ENCODE results near the gene SLC25A22. TPM values are rescaled to one million over a fixed set of nuclear protein-coding genes. Genes with fewer than 3 reads are reported as not detected.

Gene SLC25A22
- total and polyA plus RNA-seq, 4 donors: 10.6 to 38.2 (median 27.5) TPM

- H3K27me3 ChIP-seq (ENCODE audit: control insufficient read depth in 3 of 3, insufficient read depth in 3 of 3, low read length in 2 of 3): no peaks in the 10 kb centered on the region
- peaks cover 0 to 25% (median 14%) of the 10 kb centered on the region in 4 donors for H3K36me3 ChIP-seq (ENCODE audit: control insufficient read depth in 4 of 4, insufficient read depth in 4 of 4, low read length in 4 of 4)
- TF ChIP-seq CTCF (IDR thresholded peaks at IDR 0.05; ENCODE audit: control extremely low read depth, extremely low read depth): no peak
- ATAC-seq (ENCODE audit: insufficient read depth, low FRiP score) (no peak), DNase-seq (no peak)
- H3K4me3 ChIP-seq: peak overlapping the region; percentile 98
- 0% methylated on average over 45 to 55 of the region's 55 CpGs for WGBS, 2 donors
- H3K27ac ChIP-seq (ENCODE audit: low read depth in 1 of 2, low read length in 1 of 2): peak overlapping the region; percentile 94 to 97
- peaks cover 5 to 23% (median 9%) of the 10 kb centered on the region in 5 donors for H3K4me1 ChIP-seq (ENCODE audit: control insufficient read depth in 5 of 5, insufficient read depth in 5 of 5, low read length in 5 of 5)
- peak overlapping the region; percentile 61 to 86 for H3K9ac ChIP-seq (ENCODE audit: insufficient read depth in 1 of 2, low read length in 2 of 2)
- no peaks in the 10 kb centered on the region for H3K9me3 ChIP-seq (ENCODE audit: control insufficient read depth in 4 of 4, insufficient read depth in 3 of 4, low read length in 3 of 4)
Measured at GRCh38 chr11:810040-810567, 12.0 kb upstream of the SLC25A22 start.

- no peaks in the 10 kb centered on the region for H3K27me3 ChIP-seq (ENCODE audit: control insufficient read depth in 3 of 3, insufficient read depth in 3 of 3, low read length in 2 of 3)
- H3K27ac ChIP-seq (ENCODE audit: low read depth in 1 of 2, low read length in 1 of 2): peak within 1 kb of the TSS; percentile 94 to 97
- WGBS, 2 donors: 0% methylated on average over 57 to 81 of the region's 81 CpGs
- TF ChIP-seq CTCF (IDR thresholded peaks at IDR 0.05; ENCODE audit: control extremely low read depth, extremely low read depth): no peak
- peak; percentile 91 for ATAC-seq (ENCODE audit: insufficient read depth, low FRiP score)
- H3K9ac ChIP-seq (ENCODE audit: insufficient read depth in 1 of 2, low read length in 2 of 2): peak within 1 kb of the TSS; percentile 79 to 86
- no peaks in the 10 kb centered on the region for H3K9me3 ChIP-seq (ENCODE audit: control insufficient read depth in 4 of 4, insufficient read depth in 3 of 4, low read length in 3 of 4)
- peak; percentile 98 to 99 (median 99) for DNase-seq
- peaks cover 0 to 25% (median 14%) of the 10 kb centered on the region in 4 donors for H3K36me3 ChIP-seq (ENCODE audit: control insufficient read depth in 4 of 4, insufficient read depth in 4 of 4, low read length in 4 of 4)
- H3K4me3 ChIP-seq: peak within 1 kb of the TSS; percentile 98
- peaks cover 6 to 26% (median 11%) of the 10 kb centered on the region in 5 donors for H3K4me1 ChIP-seq (ENCODE audit: control insufficient read depth in 5 of 5, insufficient read depth in 5 of 5, low read length in 5 of 5)
Measured at GRCh38 chr11:809287-810039, 11.4 kb upstream of the SLC25A22 start, which contains the start of gene RPLP2. Gene RPLP2 (plus strand): TSS chr11:809967. CDS start chr11:810235, 268 bp downstream.

- H3K9me3 ChIP-seq (ENCODE audit: control insufficient read depth in 4 of 4, insufficient read depth in 3 of 4, low read length in 3 of 4): no peaks in the 10 kb centered on the region
- peak overlapping the region; percentile 66 for H3K4me3 ChIP-seq
- H3K27ac ChIP-seq (ENCODE audit: low read depth in 1 of 2, low read length in 1 of 2): peak overlapping the region; percentile 94 to 97
- no peak for TF ChIP-seq CTCF (IDR thresholded peaks at IDR 0.05; ENCODE audit: control extremely low read depth, extremely low read depth)
- ATAC-seq (ENCODE audit: insufficient read depth, low FRiP score) (peak; percentile 67), DNase-seq (no peak)
- peaks cover 0 to 24% (median 13%) of the 10 kb centered on the region in 4 donors for H3K36me3 ChIP-seq (ENCODE audit: control insufficient read depth in 4 of 4, insufficient read depth in 4 of 4, low read length in 4 of 4)
- whole genome bisulfite sequencing, 2 donors: 29 to 37% methylated on average over 31 to 36 of the region's 36 CpGs
- H3K9ac ChIP-seq (ENCODE audit: insufficient read depth in 1 of 2, low read length in 2 of 2): peak overlapping the region; percentile 79 to 86
- no peaks in the 10 kb centered on the region for H3K27me3 ChIP-seq (ENCODE audit: control insufficient read depth in 3 of 3, insufficient read depth in 3 of 3, low read length in 2 of 3)
- peaks cover 6 to 34% (median 14%) of the 10 kb centered on the region in 5 donors for H3K4me1 ChIP-seq (ENCODE audit: control insufficient read depth in 5 of 5, insufficient read depth in 5 of 5, low read length in 5 of 5)
Measured at GRCh38 chr11:808427-809286, 10.6 kb upstream of the SLC25A22 start.

Measured in lung (tissue), 12 donors.